Peyer's patch (tissue), 4 donors: ENCODE results near the gene LST1.

Experiments
- POLR2A ChIP-seq, 2 donors: fragments of 450-650 bp; IDR thresholded peaks; one replicate each; pipeline ENCODE4 v1.5.1; 2017; ENCODE audit warnings: antibody characterized with exemption in 2 of 2, mild to moderate bottlenecking in 2 of 2, moderate library complexity in 2 of 2
- TF ChIP-seq, protein P1 (sequence below), 6 experiments: fragments of 450-650 bp in 4 of 6; fragments of 200-600 bp in 2 of 6; sonication (generic) in 1 of 6; IDR thresholded peaks; one replicate each; pipeline ENCODE4 v1.5.1; 2017 to 2019; ENCODE audit warnings: antibody characterized with exemption in 6 of 6, mild to moderate bottlenecking in 3 of 6, moderate library complexity in 1 of 6

DNA sequence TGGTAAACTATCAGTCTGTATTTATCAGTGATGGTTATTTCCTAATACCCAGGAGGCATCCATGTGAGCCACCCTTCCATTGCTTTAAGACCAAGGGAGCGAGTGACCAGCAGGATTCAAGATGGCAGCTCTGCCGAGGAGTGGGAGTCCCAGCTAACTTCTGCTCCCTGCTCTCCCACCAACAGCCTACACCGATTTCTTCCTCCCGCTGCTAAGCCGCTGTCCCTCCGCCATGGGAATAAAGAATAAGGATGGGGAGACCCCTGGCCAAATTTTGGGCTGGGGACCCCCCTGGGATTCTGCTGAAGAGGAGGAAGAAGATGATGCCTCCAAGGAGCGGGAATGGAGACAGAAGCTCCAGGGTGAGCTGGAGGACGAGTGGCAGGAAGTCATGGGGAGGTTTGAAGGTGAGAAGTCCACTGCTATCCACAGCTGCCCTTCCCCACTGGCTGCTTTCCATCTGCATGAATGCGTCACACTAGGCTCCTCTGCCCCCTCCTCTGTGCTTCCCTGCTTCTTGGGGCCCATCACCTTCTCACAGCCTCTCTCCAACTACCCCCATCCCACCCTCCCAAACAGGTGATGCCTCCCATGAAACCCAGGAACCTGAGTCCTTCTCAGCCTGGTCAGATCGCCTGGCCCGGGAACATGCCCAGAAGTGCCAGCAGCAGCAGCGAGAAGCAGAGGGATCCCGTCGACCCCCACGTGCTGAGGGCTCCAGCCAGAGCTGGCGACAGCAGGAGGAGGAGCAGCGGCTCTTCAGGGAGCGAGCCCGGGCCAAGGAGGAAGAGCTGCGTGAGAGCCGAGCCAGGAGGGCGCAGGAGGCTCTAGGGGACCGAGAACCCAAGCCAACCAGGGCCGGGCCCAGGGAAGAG, 28.4 kb upstream of the LST1 start:
- TF ChIP-seq POLR2A (IDR thresholded peaks at IDR 0.05): no peak
- TF ChIP-seq, protein P1, sequence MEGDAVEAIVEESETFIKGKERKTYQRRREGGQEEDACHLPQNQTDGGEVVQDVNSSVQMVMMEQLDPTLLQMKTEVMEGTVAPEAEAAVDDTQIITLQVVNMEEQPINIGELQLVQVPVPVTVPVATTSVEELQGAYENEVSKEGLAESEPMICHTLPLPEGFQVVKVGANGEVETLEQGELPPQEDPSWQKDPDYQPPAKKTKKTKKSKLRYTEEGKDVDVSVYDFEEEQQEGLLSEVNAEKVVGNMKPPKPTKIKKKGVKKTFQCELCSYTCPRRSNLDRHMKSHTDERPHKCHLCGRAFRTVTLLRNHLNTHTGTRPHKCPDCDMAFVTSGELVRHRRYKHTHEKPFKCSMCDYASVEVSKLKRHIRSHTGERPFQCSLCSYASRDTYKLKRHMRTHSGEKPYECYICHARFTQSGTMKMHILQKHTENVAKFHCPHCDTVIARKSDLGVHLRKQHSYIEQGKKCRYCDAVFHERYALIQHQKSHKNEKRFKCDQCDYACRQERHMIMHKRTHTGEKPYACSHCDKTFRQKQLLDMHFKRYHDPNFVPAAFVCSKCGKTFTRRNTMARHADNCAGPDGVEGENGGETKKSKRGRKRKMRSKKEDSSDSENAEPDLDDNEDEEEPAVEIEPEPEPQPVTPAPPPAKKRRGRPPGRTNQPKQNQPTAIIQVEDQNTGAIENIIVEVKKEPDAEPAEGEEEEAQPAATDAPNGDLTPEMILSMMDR (IDR thresholded peaks at IDR 0.05): no peak
